Vagina (tissue), 2 donors: ENCODE data around the gene RFTN1. TPM values are rescaled to one million over a fixed set of nuclear protein-coding genes. Genes with fewer than 3 reads are reported as not detected.
A peak's percentile ranks its signal among the peaks of the same experiment; 100 is the strongest.

Source experiments
- DNase-seq, 2 donors: peaks; one replicate each; pipeline ENCODE4 v3.0.0-alpha.2; 2017; ENCODE audit errors: extremely low spot score in 2 of 2
- H3K27ac ChIP-seq: fragments of 200-600 bp; sonication (generic); one replicate; pipeline ENCODE4 v1.5.1; 2019
- H3K27me3 ChIP-seq: fragments of 200-600 bp; sonication (generic); one replicate; pipeline ENCODE4 v1.5.1; 2019
- H3K36me3 ChIP-seq, 2 donors: fragments of 200-600 bp; sonication (generic); one replicate each; pipeline ENCODE4 v1.5.1; 2017 to 2019
- H3K4me1 ChIP-seq: fragments of 200-600 bp; sonication (generic); one replicate; pipeline ENCODE4 v1.5.1; 2019
- H3K4me3 ChIP-seq, 2 donors: fragments of 200-600 bp; sonication (generic); 1 replicate in 1 of 2; 2 replicates in 1 of 2; pipeline ENCODE4 v1.5.1; 2016 to 2019
- H3K9me3 ChIP-seq: fragments of 200-600 bp; sonication (generic); one replicate; pipeline ENCODE4 v1.5.1; 2019
- POLR2A ChIP-seq, 2 donors: fragments of 450-650 bp; IDR thresholded peaks; one replicate each; pipeline ENCODE4 v1.6.1; 2017; ENCODE audit warnings: antibody characterized with exemption in 2 of 2, mild to moderate bottlenecking in 2 of 2, moderate library complexity in 2 of 2
- POLR2AphosphoS5 ChIP-seq, 2 donors: sonication (generic); formaldehyde crosslinking; IDR thresholded peaks; one replicate each; pipeline ENCODE4 v1.9.0; 2017; ENCODE audit warnings: antibody characterized with exemption in 2 of 2, mild to moderate bottlenecking in 2 of 2, low read depth in 1 of 2; ENCODE audit not compliant: insufficient read depth in 1 of 2
- intact Hi-C: fragments of 100-400 bp; cut with DNase I; formaldehyde crosslinking; loops from one replicate; pipeline ENCODE4 v1.15.1; 2023
- total RNA-seq: library from RNA; depleted of rRNA; stranded (reverse); fragments of >200 nt; gene quantifications from one replicate; pipeline ENCODE4 v1.2.3, GENCODE V29; 2016
- TF ChIP-seq, protein P1 (sequence below), 3 experiments: fragments of 450-650 bp in 2 of 3; fragments of 200-600 bp in 1 of 3; sonication (generic) in 1 of 3; IDR thresholded peaks; one replicate each; pipeline ENCODE4 v1.5.1; 2017 to 2019; ENCODE audit warnings: antibody characterized with exemption in 3 of 3, mild to moderate bottlenecking in 2 of 3, moderate library complexity in 2 of 3

The RFTN1 gene
- total RNA-seq, 1 donor from 2014 or later, result 47.4 TPM

DNA sequence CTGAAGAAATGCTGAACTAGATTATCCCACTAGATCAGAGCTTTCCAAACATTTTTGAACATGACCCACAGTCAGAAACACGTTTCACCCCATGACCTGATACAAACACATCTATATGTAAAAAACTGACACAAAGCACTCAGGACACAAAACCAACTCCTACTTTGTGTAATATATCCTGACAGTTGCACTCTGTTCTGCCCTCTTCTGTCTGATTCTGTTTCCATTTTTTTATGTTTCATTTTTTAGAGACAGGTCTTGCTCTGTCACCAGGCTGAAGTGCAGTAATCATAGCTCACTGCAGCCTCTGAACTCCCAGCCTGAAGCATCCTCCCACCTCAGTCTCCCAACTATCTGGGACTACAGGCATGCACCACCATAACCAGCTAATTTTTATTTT is 15.8 kb upstream of the RFTN1 start:
- Histone ChIP-seq H3K4me3 (no peak overlapping the region), H3K27me3 (no peaks in the 10 kb centered on the region), H3K36me3 (no peaks in the 10 kb centered on the region), H3K27ac (no peak overlapping the region), H3K9me3 (no peaks in the 10 kb centered on the region), H3K4me1 (no peaks in the 10 kb centered on the region)
- TF ChIP-seq POLR2AphosphoS5 (IDR thresholded peaks at IDR 0.05; ENCODE audit: insufficient read depth in 1 of 2, low read depth in 1 of 2), result no peak
- TF ChIP-seq, protein P1, sequence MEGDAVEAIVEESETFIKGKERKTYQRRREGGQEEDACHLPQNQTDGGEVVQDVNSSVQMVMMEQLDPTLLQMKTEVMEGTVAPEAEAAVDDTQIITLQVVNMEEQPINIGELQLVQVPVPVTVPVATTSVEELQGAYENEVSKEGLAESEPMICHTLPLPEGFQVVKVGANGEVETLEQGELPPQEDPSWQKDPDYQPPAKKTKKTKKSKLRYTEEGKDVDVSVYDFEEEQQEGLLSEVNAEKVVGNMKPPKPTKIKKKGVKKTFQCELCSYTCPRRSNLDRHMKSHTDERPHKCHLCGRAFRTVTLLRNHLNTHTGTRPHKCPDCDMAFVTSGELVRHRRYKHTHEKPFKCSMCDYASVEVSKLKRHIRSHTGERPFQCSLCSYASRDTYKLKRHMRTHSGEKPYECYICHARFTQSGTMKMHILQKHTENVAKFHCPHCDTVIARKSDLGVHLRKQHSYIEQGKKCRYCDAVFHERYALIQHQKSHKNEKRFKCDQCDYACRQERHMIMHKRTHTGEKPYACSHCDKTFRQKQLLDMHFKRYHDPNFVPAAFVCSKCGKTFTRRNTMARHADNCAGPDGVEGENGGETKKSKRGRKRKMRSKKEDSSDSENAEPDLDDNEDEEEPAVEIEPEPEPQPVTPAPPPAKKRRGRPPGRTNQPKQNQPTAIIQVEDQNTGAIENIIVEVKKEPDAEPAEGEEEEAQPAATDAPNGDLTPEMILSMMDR (IDR thresholded peaks at IDR 0.05), result no peak
- TF ChIP-seq POLR2A (IDR thresholded peaks at IDR 0.05), result no peak
- peak in 1 of 2 donors; percentile 5 for DNase-seq
- intact Hi-C loops, result no loop called here

DNA sequence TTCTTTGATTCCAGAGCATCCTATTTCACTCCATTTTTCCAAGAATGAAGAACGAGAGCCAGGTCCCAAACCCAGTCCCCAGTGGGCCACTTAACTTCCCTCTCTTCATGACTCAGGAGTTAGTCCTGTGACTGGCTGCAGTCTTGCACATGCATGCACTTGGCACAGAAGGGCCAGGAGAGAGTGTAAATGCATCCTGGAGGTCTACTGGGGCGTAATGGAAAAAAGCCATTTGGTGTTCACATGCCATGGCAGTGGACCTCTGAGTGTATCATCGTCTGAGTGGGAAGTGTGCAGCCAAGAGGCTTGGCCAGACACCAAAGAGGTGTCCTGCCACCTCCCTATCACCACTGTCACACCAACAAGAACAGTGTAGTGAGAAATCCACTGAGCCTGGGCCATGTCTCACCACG is 15.1 kb upstream of the RFTN1 start:
- Histone ChIP-seq H3K4me1 (no peaks in the 10 kb centered on the region), H3K4me3 (no peak overlapping the region), H3K27me3 (no peaks in the 10 kb centered on the region), H3K36me3 (no peaks in the 10 kb centered on the region), H3K9me3 (no peaks in the 10 kb centered on the region), H3K27ac (no peak overlapping the region)
- intact Hi-C loops, result no loop called here
- TF ChIP-seq POLR2A (IDR thresholded peaks at IDR 0.05) (no peak), POLR2AphosphoS5 (IDR thresholded peaks at IDR 0.05; ENCODE audit: insufficient read depth in 1 of 2, low read depth in 1 of 2) (no peak)
- TF ChIP-seq, protein P1 (IDR thresholded peaks at IDR 0.05), result no peak
- peak in 1 of 2 donors; percentile 84 for DNase-seq

DNA sequence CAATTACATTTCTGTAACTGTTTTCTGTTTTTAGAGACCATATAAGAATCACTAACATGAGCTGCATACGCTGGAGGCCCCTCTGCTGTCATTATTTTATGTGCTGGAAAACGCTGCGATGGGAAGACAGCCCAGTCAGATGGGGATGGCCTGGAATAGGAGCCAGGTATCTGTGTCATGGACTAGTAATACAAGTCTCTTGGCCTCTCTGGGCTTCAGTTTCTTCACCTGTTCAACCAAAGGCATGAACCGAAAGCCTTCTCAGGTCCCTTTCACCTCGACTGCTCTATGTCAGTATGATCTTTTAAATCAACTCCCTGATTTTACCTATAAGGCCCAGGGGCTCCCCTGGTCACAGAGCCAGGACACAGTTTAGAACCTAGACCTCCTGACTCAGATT is 14.6 kb upstream of the RFTN1 start:
- H3K9me3 ChIP-seq, result no peaks in the 10 kb centered on the region
- no peaks in the 10 kb centered on the region for H3K27me3 ChIP-seq
- TF ChIP-seq, protein P1 (IDR thresholded peaks at IDR 0.05), result no peak
- TF ChIP-seq POLR2AphosphoS5 (IDR thresholded peaks at IDR 0.05; ENCODE audit: insufficient read depth in 1 of 2, low read depth in 1 of 2), result no peak
- TF ChIP-seq POLR2A (IDR thresholded peaks at IDR 0.05), result no peak
- H3K4me3 ChIP-seq, result no peak overlapping the region
- DNase-seq, result peak in 1 of 2 donors; percentile 56
- H3K27ac ChIP-seq, result no peak overlapping the region
- H3K36me3 ChIP-seq, result no peaks in the 10 kb centered on the region
- no peaks in the 10 kb centered on the region for H3K4me1 ChIP-seq
- intact Hi-C loops, result no loop called here

DNA sequence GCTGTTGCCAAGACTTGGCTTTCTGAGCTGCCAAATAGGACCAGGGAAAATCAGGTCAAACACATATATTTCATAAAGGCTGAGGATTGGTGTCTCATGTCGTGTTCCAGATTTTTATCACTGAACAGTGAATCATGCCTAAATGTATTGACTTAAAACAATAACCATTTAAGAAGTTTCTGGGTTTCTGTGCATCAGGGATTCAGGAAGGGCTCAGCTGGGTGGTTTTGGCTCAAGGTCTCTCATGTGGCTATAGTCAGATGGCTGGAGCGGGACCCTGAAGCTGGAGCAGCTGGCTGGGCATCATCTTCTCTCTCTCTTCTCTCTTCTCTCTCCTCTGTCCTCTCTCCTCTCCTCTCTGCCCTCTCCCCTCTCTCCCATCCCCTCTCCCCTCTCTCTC is 10.7 kb upstream of the RFTN1 start:
- Histone ChIP-seq H3K4me1 (peaks cover 8% of the 10 kb centered on the region), H3K4me3 (no peak overlapping the region), H3K9me3 (no peaks in the 10 kb centered on the region), H3K27me3 (no peaks in the 10 kb centered on the region), H3K36me3 (no peaks in the 10 kb centered on the region), H3K27ac (no peak overlapping the region)
- intact Hi-C loops, result no loop called here
- peak in 1 of 2 donors; percentile 29 for DNase-seq
- TF ChIP-seq POLR2AphosphoS5 (IDR thresholded peaks at IDR 0.05; ENCODE audit: insufficient read depth in 1 of 2, low read depth in 1 of 2) (no peak), POLR2A (IDR thresholded peaks at IDR 0.05) (no peak)
- TF ChIP-seq, protein P1 (IDR thresholded peaks at IDR 0.05), result no peak

DNA sequence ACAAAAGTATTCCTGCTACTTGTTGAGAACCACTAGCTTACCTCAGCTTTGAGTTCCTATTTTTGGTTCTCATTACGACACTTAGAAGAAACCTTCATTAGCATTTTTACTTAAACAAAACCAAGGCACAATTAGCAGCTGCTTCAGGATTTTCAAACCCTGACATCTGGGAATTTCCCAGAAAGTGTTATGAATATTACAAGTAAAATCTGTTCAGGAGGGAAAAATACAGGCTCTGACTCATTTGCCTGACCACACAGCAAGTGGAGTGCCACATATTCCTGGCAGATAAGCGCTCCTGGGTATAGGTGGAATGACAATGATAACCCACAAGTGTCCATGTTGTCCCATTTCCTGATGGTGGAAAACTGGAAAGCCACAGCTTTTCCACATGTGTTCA is 10.3 kb upstream of the RFTN1 start:
- no peak for DNase-seq
- Histone ChIP-seq H3K27me3 (no peaks in the 10 kb centered on the region), H3K36me3 (no peaks in the 10 kb centered on the region), H3K27ac (no peak overlapping the region), H3K9me3 (no peaks in the 10 kb centered on the region), H3K4me1 (peaks cover 8% of the 10 kb centered on the region), H3K4me3 (no peak overlapping the region)
- intact Hi-C loops, result no loop called here
- TF ChIP-seq, protein P1 (IDR thresholded peaks at IDR 0.05), result no peak
- TF ChIP-seq POLR2AphosphoS5 (IDR thresholded peaks at IDR 0.05; ENCODE audit: insufficient read depth in 1 of 2, low read depth in 1 of 2) (no peak), POLR2A (IDR thresholded peaks at IDR 0.05) (no peak)
